ENCODE data around the gene EIF1B. TPM values are rescaled to one million over a fixed set of nuclear protein-coding genes. Genes with fewer than 3 reads are reported as not detected.

EIF1B gene
- total and polyA plus RNA-seq, 4 donors = 43.4 to 84.6 (median 50.8) TPM

DNA sequence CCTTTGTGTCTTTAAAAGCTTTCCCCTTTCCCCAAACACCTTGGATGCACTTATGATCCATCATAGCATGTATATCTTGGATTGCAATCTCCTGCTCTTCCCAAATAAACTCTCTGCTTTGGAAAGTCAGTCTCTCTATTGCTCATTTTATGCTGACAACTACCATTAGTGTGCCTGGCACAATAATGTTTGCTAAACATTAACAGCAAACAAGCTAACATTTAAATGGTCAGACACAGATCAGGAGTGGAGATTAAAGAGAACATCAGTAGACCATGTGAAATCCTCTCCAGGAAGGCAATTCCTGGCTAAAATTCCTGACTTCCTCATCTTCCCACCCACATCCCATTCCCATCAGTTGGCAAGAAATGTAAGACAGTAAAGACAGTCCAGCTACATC is 44.3 kb upstream of the EIF1B start:
- Histone ChIP-seq H3K9ac (ENCODE audit: insufficient read depth in 1 of 2, low read length in 2 of 2) (no peak overlapping the region), H3K4me1 (ENCODE audit: control insufficient read depth in 5 of 5, insufficient read depth in 5 of 5, low read length in 5 of 5) (peaks cover 0 to 3% (median 0%) of the 10 kb centered on the region in 5 donors), H3K27me3 (ENCODE audit: control insufficient read depth in 3 of 3, insufficient read depth in 3 of 3, low read length in 2 of 3) (no peaks in the 10 kb centered on the region), H3K9me3 (ENCODE audit: control insufficient read depth in 4 of 4, insufficient read depth in 3 of 4, low read length in 3 of 4) (peaks cover 0 to 4% (median 0%) of the 10 kb centered on the region in 4 donors), H3K4me3 (no peak overlapping the region), H3K36me3 (ENCODE audit: control insufficient read depth in 4 of 4, insufficient read depth in 4 of 4, low read length in 4 of 4) (no peaks in the 10 kb centered on the region), H3K27ac (ENCODE audit: low read depth in 1 of 2, low read length in 1 of 2) (no peak overlapping the region)
- DNase-seq = no peak
- no peak for ATAC-seq (ENCODE audit: insufficient read depth, low FRiP score)
- TF ChIP-seq, protein P1, sequence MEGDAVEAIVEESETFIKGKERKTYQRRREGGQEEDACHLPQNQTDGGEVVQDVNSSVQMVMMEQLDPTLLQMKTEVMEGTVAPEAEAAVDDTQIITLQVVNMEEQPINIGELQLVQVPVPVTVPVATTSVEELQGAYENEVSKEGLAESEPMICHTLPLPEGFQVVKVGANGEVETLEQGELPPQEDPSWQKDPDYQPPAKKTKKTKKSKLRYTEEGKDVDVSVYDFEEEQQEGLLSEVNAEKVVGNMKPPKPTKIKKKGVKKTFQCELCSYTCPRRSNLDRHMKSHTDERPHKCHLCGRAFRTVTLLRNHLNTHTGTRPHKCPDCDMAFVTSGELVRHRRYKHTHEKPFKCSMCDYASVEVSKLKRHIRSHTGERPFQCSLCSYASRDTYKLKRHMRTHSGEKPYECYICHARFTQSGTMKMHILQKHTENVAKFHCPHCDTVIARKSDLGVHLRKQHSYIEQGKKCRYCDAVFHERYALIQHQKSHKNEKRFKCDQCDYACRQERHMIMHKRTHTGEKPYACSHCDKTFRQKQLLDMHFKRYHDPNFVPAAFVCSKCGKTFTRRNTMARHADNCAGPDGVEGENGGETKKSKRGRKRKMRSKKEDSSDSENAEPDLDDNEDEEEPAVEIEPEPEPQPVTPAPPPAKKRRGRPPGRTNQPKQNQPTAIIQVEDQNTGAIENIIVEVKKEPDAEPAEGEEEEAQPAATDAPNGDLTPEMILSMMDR (IDR thresholded peaks at IDR 0.05; ENCODE audit: control extremely low read depth, extremely low read depth) = no peak

GRCh38 chr3:40267937-40268724 is 41.4 kb upstream of the EIF1B start:
- WGBS, 2 donors = 54 to 73% methylated on average over 4 of the region's 4 CpGs
- DNase-seq = no peak

DNA sequence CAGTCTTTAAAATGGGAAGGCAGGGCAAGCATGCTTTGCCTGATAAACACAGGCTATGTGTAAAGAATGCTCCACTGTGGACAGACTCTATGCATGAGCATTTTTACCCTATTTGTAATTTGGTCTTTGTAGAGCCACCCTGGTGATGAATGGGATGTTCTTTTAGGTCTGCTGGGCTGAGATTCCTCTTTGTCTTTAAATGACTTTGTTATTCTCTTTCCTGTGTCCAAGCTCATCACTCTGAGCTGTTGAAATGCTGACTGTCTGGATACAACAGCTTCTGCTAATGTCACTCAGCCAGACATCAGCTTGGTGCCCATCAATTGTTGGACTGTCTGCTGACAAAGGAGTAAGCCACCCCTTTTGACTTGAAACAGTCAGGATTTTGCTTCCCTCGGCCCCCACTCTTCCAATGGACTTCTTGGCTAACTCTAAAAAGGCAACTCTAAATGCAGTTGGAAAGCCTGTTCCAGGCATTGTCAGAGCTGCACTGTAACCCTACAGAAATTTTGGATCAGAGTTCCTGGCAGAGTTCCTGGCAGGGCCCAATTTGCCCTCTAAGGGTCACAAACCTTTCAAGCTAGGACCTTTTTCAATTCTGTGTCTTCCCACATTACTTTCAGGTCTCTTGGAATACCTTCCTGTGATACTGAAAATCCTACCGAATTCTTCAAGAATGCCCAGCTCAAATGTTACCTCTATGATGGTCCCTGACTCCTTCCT is 40.5 kb upstream of the EIF1B start:
- Histone ChIP-seq H3K27ac (ENCODE audit: low read depth in 1 of 2, low read length in 1 of 2) (no peak overlapping the region), H3K9me3 (ENCODE audit: control insufficient read depth in 4 of 4, insufficient read depth in 3 of 4, low read length in 3 of 4) (peaks cover 0 to 2% (median 0%) of the 10 kb centered on the region in 4 donors), H3K4me1 (ENCODE audit: control insufficient read depth in 5 of 5, insufficient read depth in 5 of 5, low read length in 5 of 5) (peaks cover 0 to 3% (median 0%) of the 10 kb centered on the region in 5 donors), H3K9ac (ENCODE audit: insufficient read depth in 1 of 2, low read length in 2 of 2) (no peak overlapping the region), H3K36me3 (ENCODE audit: control insufficient read depth in 4 of 4, insufficient read depth in 4 of 4, low read length in 4 of 4) (no peaks in the 10 kb centered on the region), H3K27me3 (ENCODE audit: control insufficient read depth in 3 of 3, insufficient read depth in 3 of 3, low read length in 2 of 3) (no peaks in the 10 kb centered on the region), H3K4me3 (no peak overlapping the region)
- DNase-seq (no peak), ATAC-seq (ENCODE audit: insufficient read depth, low FRiP score) (no peak)
- TF ChIP-seq, protein P1 (IDR thresholded peaks at IDR 0.05; ENCODE audit: control extremely low read depth, extremely low read depth) = no peak
- WGBS, 2 donors = 86 to 96% methylated on average over 2 of the region's 2 CpGs

More at GRCh38 chr3:40267937-40268724, 41.4 kb upstream of the EIF1B start:
- H3K27ac ChIP-seq (ENCODE audit: low read depth in 1 of 2, low read length in 1 of 2) = no peak overlapping the region
- TF ChIP-seq, protein P1 (IDR thresholded peaks at IDR 0.05; ENCODE audit: control extremely low read depth, extremely low read depth) = no peak
- ATAC-seq (ENCODE audit: insufficient read depth, low FRiP score) = no peak
- peaks cover 0 to 2% (median 0%) of the 10 kb centered on the region in 4 donors for H3K9me3 ChIP-seq (ENCODE audit: control insufficient read depth in 4 of 4, insufficient read depth in 3 of 4, low read length in 3 of 4)
- H3K27me3 ChIP-seq (ENCODE audit: control insufficient read depth in 3 of 3, insufficient read depth in 3 of 3, low read length in 2 of 3) = no peaks in the 10 kb centered on the region
- H3K9ac ChIP-seq (ENCODE audit: insufficient read depth in 1 of 2, low read length in 2 of 2) = no peak overlapping the region
- no peaks in the 10 kb centered on the region for H3K36me3 ChIP-seq (ENCODE audit: control insufficient read depth in 4 of 4, insufficient read depth in 4 of 4, low read length in 4 of 4)
- H3K4me1 ChIP-seq (ENCODE audit: control insufficient read depth in 5 of 5, insufficient read depth in 5 of 5, low read length in 5 of 5) = peaks cover 0 to 3% (median 0%) of the 10 kb centered on the region in 5 donors
- H3K4me3 ChIP-seq = no peak overlapping the region

All from lung (tissue), 12 donors.